NCI-H446 (cell line): ENCODE measurements around the gene SHTN1.

Experiments used
- DNase-seq, 2 experiments: peaks; one replicate each; lab custom pipeline; 2025; lab: John Stamatoyannopoulos, UW

The SHTN1 gene, protein sequence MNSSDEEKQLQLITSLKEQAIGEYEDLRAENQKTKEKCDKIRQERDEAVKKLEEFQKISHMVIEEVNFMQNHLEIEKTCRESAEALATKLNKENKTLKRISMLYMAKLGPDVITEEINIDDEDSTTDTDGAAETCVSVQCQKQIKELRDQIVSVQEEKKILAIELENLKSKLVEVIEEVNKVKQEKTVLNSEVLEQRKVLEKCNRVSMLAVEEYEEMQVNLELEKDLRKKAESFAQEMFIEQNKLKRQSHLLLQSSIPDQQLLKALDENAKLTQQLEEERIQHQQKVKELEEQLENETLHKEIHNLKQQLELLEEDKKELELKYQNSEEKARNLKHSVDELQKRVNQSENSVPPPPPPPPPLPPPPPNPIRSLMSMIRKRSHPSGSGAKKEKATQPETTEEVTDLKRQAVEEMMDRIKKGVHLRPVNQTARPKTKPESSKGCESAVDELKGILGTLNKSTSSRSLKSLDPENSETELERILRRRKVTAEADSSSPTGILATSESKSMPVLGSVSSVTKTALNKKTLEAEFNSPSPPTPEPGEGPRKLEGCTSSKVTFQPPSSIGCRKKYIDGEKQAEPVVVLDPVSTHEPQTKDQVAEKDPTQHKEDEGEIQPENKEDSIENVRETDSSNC

DNA sequence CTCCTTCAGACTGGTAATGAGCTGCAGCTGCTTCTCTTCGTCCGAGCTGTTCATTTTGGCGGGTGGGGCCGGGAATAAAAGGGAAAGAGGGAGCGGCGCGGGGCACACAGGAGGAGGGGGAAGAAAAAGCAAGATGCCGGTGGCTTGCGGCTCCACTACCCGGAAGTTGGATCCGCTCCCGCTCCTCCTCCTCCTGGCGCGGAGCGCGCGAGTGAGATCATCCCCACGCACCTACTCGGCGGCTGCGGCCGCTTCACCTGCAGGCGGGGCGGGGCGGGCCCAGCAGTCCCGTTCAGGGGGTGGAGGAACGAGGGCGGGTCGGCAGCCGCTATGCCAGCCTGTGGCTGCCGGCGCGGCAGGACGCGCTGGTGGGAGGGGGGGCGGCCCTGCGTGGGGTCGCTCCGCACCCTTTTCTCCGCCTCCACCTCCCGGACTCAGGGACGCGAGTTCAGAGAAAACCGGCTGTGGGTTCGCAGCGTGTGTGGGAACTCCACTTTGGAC, at the start of gene SHTN1:
Gene SHTN1 (minus strand): TSS at position 162 of the 501 bp plus-strand sequence. CDS start 108 bp downstream, at position 54.
- peak; percentile 36 to 74 for DNase-seq

GRCh38 chr10:117053482-117053881, 48.5 kb upstream of the SHTN1 start:
- no peak for DNase-seq

DNA sequence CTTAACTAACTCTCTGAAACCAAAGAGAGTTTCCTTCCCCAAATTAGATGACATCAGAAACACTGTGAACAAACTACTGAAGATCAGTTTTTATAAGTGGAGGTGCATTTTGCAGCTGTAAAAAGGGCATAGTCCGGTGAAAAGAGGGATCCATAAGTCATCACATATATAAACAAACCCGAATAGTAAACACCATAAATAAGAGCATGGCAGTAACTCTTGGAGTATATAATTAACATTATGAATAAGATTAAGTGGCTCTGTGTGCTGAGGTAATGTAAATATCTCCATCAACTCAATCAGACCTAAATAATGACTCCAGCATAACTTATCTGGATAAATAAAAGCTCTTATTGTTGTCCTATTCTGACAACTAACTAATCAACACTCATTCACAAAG, 43.0 kb upstream of the SHTN1 start:
- no peak for DNase-seq

- DNase-seq: no peak
Measured at GRCh38 chr10:117016266-117016665, 11.3 kb upstream of the SHTN1 start.

DNA sequence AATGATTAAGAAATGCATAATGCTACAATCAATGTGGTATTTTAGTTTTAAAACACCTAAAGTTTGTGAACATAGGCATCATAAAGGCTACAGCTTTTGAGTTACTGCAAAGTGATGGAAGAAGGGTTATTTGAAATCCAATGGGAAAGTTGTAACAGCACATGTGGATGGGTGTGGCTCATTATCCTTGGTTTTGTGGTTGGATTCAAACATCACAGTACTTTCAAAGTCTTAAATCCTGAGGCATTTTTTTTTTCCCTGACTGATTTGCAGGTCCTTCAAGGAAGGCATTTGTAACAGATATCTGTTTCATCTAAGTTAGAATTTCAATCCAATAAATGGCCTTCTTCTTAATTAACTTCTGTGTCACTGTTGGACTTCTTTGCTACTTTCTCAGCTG, 9.8 kb upstream of the SHTN1 start:
- DNase-seq: no peak

GRCh38 chr10:117007080-117007479, 2.1 kb upstream of the SHTN1 start:
- no peak for DNase-seq

DNA sequence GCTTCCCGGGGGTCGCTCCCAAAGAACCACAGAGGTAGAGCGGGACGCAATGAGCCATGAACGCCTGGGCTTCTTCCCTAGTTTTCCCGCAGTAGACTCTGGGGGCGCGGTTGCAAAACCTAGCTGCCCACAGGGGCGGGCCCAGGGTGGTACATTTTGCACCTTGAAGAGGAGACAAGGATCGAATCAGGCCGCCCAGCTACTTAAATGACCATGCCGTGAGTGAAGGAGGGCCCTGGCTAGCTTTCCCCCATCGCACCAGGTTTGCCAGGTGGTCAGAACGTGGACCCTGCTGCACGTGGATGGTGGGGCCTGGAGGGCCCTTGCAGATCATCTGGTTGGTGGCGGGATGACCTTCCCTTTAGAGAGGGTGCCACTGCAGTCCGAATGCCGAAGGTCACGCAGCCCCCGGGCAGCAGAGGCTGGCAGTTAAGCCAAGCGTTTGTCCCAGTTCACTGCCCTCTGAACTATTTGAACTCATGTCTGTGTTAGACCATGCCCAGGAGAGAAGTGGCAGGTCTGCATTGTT, 604 bp upstream of the SHTN1 start:
- peak in 1 of 2 experiments; percentile 48 for DNase-seq

- peak; percentile 6 to 42 for DNase-seq
Measured at GRCh38 chr10:117004227-117005025, 561 bp downstream of the SHTN1 start.

DNA sequence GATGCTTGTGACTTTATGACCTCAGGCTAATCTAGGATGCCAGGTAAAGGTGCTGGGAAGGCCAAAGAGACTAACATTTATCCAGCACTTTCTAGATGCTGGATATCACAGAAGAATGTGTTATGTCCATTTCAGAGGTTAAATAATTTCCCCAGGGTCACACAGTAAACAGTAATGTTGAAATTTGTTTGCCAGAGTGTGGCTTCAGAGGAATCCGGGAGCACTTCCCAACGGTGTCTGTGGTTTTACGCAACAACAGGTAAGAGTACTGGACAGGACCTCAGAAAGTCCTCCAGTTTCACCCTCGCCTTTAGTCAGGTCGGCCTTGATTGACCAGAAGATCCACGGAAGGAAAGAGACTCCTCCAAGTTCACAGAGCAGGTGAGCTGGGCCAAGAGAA, 1.7 kb downstream of the SHTN1 start:
- no peak for DNase-seq

DNA sequence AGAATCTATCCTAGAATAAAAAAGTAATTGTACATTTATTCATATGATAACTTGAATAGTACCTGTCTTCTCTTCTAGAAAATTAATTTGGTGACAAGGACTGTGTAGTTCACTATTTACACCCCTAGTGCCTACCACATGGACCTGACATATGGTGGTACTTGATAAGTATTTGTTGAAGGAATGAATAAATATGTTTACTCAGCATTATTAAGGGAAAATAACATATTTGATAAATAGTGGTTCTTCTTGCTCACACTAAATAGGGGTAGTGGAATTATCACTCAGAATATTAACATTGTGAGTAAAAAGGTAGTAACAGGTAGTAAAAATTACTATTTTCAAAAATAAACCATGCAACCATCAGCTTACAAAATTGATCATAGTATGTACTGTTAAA, 2.8 kb downstream of the SHTN1 start:
- DNase-seq: no peak

- no peak for DNase-seq
Measured at GRCh38 chr10:117001144-117001543, 3.8 kb downstream of the SHTN1 start.

DNA sequence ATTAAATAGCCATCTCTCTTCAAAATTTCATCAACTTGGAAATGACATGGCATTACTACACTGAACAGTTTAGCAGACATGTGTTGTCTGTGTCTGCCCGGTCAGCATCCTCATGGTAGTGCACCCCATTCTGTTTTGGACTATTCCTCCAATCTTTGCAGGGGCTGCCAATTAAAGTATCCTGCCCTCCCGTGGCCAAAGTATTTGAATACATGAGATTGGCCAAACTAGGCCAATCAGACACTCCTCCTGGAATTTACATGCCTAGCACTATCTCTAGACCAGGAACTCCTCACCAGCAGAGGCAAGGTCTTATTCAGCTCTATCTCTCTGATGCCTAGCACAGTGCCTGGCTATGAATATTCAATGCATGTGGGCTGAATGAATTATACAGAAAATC, 4.4 kb downstream of the SHTN1 start:
- DNase-seq: no peak

DNA sequence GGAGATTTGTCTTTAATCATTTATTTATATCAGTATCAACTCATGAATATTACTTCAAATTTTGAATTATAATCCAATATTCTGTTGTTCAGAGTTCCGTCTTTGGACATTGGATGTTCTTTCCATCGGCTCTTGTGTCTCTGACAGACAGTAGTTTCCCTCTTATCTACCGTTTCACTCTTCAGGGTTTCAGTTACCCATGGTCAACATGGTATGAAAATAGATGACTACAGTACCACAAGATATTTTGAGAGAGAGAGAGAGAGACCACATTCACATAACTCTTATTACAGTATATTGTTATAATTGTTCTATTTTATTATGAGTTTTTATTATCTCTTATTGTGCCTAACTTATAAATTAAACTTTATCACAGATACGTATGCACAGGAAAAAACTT, 6.8 kb downstream of the SHTN1 start:
- DNase-seq: no peak

DNA sequence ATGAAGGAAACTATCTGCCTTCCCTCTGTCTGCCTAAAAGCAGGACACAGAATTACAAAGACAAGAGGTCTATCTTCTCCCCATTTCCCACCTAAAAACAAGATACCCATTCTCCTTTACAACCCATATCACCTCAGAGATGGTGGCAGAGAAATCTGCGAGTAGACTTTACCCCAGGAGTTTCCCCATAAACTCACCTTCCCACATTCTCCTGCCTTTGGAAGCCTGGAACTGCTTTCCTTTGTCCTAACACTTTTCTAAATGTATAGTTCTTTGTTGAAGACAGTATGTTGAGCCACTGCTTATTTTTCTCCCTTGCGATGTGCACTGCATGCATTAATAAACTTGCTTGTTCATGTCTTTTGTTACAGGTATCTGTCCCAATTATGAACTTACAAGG, 8.0 kb downstream of the SHTN1 start:
- no peak for DNase-seq

DNA sequence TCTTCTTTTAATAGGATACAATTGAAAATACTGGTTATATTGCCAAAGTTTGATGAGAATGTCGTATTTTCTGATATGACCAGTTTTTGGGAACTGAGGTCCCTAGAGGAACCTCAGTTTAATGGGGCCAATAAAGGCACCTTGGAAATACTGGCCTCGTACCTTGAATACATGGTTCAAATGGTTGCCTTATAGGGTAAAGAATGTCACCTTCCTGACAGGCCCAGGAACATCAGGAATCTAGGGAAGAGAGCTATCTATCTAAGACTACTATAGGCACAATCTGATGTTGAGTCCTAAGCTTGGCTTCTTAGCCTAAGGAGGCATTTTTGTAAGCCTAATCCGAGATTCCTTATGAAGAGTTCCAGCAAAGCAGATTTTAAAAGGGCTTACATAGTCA, 9.3 kb downstream of the SHTN1 start:
- no peak for DNase-seq

DNA sequence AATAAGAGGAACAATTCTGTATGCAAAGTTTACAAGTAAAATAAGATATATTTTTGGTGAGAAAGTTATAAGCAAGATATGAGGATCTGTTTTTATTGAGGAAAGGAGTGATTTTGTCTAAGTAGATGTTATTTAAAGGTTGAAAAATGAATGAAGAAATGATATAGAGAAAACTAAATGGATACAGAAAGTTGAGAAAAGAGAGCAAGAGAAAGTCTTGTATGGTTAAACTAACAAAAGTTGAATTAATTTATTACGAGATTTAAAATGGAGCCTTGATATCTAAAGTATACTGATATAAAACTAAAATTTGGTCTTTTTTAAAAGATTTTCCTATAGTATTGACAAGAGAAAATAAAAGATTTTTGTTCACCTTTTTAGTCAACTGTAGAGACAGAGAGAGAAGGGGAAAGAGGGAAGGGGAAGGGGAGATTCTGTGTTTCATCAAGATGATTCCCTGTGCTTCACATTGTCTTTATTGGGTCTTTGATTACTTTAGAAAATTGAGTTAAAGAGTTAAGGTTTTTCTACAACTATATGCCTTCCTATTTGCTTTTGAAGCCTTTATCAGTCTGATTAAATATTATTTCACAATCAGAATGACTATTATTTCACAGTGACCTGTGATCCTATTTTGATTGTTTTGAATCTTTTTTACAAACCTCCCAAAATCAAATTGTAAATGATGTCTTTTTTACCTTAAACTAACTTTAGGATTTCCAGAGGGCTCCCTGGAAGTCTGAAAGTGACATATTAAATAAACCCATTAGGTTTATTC, 10.7 kb downstream of the SHTN1 start:
- DNase-seq: no peak

DNA sequence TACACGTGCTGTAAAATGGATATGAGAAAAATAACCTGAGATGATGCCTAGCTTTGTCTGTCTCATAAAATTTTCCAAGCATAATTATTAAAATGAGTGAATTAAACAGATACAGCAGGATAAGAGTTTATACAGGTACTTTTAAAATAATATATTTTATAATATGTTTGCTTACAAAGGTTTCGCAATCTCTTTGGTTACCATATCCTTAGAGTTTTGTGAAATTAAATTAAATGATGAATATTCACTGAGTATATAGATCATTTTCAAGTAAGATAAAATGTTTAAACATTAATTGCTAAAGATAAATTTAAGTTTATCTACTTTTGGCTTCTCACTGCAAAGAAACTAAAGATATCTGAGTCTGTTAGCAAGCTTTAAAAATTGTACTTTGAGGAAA, 11.4 kb downstream of the SHTN1 start:
- no peak for DNase-seq

DNA sequence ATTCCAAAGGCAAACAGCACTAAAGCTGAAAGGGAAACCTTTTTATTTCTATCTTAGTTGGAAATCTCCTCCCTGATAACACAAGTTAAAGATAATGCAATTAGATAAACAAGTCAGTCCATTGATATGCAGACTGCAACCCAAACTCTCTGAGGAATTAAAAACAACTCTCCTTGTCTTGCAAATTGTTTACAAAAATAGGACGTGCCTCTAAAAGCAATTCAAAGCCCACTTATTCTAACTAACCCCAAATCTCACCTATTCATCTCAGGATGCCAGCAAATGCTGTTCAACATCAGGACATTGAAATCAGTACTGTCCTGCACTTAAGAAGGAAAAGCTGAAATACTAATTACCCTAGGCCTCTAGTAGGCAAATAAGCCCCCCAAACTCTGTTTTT, 12.8 kb downstream of the SHTN1 start:
- no peak for DNase-seq

- DNase-seq: no peak
Measured at GRCh38 chr10:116990276-116990800, 14.6 kb downstream of the SHTN1 start.

- no peak for DNase-seq
Measured at GRCh38 chr10:116989439-116989838, 15.5 kb downstream of the SHTN1 start.

DNA sequence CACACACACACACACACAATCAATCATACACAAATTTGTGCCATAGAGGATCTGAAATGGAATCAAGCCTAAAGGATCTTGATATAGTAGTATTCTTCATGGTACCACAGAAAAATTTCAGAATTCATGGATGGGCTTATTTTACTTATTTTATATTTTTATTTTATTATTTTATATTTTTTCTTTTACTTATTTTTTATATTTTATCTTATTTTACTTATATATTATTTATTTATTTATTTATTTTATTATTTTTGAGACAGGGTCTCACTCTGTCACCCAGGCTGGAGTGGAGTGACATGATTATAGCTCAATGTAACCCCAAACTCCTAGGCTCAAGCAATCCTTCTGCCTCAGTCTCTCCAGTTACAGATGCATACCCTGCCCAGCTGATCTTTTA, 16.7 kb downstream of the SHTN1 start:
- DNase-seq: no peak
